ENCODE data around the gene MKNK2.

Gene MKNK2

GRCh38 chr19:2057484-2058469 lies 6.7 kb upstream of the MKNK2 start:
- DNase-seq = no peak

- no peak for DNase-seq
Observed at GRCh38 chr19:2056837-2057192, 5.8 kb upstream of the MKNK2 start.

- peak; percentile 77 for DNase-seq
Observed at GRCh38 chr19:2055931-2056836, 5.1 kb upstream of the MKNK2 start.

- DNase-seq = no peak
Observed at GRCh38 chr19:2054763-2055162, 3.7 kb upstream of the MKNK2 start.

- no peak for DNase-seq
Observed at GRCh38 chr19:2053601-2054389, 2.8 kb upstream of the MKNK2 start.

GRCh38 chr19:2051773-2052704 lies 995 bp upstream of the MKNK2 start:
- DNase-seq = no peak

GRCh38 chr19:2050349-2050990 lies 574 bp downstream of the MKNK2 start:
- no peak for DNase-seq

GRCh38 chr19:2049741-2050348 lies 1.2 kb downstream of the MKNK2 start:
- peak; percentile 75 for DNase-seq

GRCh38 chr19:2048959-2049740 lies 1.9 kb downstream of the MKNK2 start:
- DNase-seq = peak; percentile 40

GRCh38 chr19:2048104-2048958 lies 2.7 kb downstream of the MKNK2 start:
- DNase-seq = no peak

GRCh38 chr19:2047449-2048103 lies 3.5 kb downstream of the MKNK2 start:
- DNase-seq = peak; percentile 33

GRCh38 chr19:2047076-2047448 lies 4.0 kb downstream of the MKNK2 start:
- no peak for DNase-seq

GRCh38 chr19:2046046-2046907 lies 4.8 kb downstream of the MKNK2 start:
- no peak for DNase-seq

GRCh38 chr19:2045501-2046045 lies 5.5 kb downstream of the MKNK2 start:
- DNase-seq = no peak

GRCh38 chr19:2044709-2045500 lies 6.1 kb downstream of the MKNK2 start:
- DNase-seq = peak; percentile 13

Data from left hindlimb (tissue), 1 donor.